ENCODE results near the gene ZNF234.
"Not testable (repeated sequence)": the region's sequence is repeated elsewhere in the genome, so short reads cannot be mapped to it uniquely, and the experiment has no call there.

Gene ZNF234

GRCh38 chr19:44182145-44182544 lies 40.8 kb downstream of the ZNF234 start:
- no peak for DNase-seq (ENCODE audit: low read depth)

- no peak for DNase-seq (ENCODE audit: low read depth)
Measured at GRCh38 chr19:44190020-44190419, 48.7 kb downstream of the ZNF234 start.

- no peak for DNase-seq (ENCODE audit: low read depth)
Measured at GRCh38 chr19:44192127-44192526, 50.8 kb downstream of the ZNF234 start.

- DNase-seq (ENCODE audit: low read depth) = no peak
Measured at GRCh38 chr19:44196772-44197171, 55.4 kb downstream of the ZNF234 start.

GRCh38 chr19:44202470-44202869 lies 61.1 kb downstream of the ZNF234 start:
- no peak for DNase-seq (ENCODE audit: low read depth)

GRCh38 chr19:44202974-44203373 lies 61.6 kb downstream of the ZNF234 start:
- no peak for DNase-seq (ENCODE audit: low read depth)

GRCh38 chr19:44203877-44204276 lies 62.5 kb downstream of the ZNF234 start:
- DNase-seq (ENCODE audit: low read depth) = not testable (repeated sequence)

- no peak for DNase-seq (ENCODE audit: low read depth)
Measured at GRCh38 chr19:44204772-44205171, 63.4 kb downstream of the ZNF234 start.

- DNase-seq (ENCODE audit: low read depth) = peak; percentile 64
Measured at GRCh38 chr19:44207126-44207803, 65.9 kb downstream of the ZNF234 start.
